Stimulated activated CD8-positive, alpha-beta memory T cell treated with anti-CD3 and anti-CD28 coated beads, Interleukin-12 subunit alpha, Interleukin-12 subunit beta, amount 100 ng/mL, for 4 hours (primary cell): Measurements from ENCODE around the gene FAM222B.
"Not testable (repeated sequence)": the region's sequence is repeated elsewhere in the genome, so short reads cannot be mapped to it uniquely, and the experiment has no call there.

ENCODE experiments used
- DNase-seq: peaks from one replicate; pipeline ENCODE4 v3.0.0-alpha.2; 2020; ENCODE audit warnings: low read depth

Gene FAM222B

DNA sequence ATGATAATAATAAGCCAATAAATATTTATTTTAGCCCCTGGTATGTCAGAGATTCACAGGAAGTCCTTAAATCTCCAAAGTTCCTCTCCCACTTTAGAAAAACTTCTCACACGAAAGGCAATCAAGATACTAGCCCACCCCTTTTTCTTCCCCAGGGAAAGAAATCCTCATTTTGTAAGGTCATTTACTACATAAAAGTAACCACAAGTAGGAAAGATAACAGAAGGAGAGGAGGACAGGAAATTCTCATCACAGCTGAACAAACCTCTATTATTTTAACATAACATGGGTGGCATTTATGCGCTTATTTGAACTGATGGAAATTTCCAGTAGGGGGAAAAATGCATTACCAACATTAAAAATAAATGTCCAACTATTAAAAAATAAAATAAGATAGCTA lies 3.4 kb downstream of the FAM222B start:
- DNase-seq, result no peak

DNA sequence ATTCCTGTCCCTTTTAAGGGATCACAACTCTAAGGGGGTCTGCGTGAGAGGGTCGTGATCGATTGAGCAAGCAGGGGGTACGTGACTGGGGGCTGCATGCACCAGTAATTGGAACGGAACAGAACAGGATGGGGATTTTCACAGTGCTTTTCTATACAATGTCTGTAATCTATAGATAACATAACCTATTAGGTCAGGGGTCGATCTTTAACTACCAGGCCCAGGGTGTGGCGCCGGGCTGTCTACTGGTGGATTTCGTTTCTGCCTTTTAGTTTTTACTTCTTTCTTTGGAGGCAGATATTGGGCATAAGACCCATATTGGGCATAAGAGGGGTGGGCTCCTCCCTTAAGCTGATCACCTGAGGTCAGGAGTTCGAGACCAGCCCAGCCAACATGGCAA lies 6.0 kb downstream of the FAM222B start:
- not testable (repeated sequence) for DNase-seq

DNA sequence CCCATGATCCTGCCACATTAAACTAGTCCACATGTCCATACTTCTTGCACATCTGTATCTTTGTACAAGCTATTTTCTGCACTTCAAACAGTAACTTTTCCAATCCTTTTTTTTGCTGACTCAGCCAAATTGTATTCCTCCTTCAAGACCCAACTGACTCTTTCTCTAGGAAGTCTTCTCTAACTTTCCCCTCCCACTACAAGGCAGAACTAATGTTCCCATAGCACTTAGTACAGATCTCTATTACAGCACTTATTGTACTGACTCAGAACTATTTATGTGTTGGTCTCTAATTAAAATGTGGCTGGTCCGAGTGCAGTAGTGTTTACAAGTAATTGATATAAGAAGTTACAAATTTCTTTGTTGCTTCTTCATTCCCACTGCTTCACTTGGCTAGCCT lies 8.2 kb downstream of the FAM222B start:
- no peak for DNase-seq

DNA sequence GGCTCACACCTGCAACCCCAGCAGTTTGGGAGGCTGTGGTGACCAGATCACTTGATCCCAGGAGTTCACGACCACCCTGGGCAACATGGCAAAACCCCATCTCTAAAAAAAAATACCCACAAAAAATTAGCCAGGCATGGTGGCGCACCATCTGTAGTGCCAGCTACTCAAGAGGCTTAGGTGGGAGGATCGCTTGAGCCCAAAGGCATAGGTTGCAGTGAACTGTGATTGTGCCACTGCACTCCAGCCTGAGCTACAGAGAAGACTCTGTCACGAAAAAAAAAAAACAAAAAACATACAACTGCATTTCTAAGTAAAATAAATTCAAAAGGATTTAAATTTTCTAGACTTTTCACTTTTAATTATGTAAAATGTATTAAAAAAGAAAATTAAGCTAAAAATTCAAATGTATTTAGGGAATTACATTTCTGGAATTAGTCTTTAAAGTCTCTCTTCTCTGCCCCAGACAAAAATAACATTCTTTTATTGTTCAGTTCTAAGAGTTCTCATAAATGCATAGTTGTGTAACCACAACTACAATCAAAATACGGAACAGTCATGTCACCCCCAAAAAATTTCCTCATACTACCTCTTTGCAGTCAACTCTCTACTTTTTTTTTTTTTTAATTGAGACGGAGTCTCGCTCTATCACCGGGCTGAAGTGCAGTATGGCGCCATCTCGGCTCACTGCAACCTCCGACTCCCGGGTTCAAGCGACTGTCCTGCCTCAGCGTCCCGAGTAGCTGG lies 14.1 kb downstream of the FAM222B start:
- DNase-seq, result no peak

DNA sequence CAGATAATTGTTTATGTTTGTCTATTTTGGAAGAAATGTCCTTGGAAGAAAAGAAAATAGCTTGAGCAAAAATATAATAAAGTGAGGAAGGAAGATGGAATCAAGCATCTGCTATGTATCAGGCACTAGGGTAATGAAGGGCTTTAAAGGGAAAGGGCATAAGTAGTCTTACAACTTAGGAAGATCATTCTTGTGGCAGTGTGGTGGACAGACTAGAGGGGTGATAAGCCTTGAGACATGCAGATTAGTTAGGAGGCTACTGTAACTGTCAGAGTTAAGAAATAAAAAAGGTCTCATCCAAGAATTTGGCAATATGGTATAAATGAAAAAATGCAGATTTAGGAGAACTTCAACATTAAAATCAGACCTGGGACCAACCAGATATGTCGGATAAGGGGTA lies 14.9 kb downstream of the FAM222B start:
- no peak for DNase-seq

DNA sequence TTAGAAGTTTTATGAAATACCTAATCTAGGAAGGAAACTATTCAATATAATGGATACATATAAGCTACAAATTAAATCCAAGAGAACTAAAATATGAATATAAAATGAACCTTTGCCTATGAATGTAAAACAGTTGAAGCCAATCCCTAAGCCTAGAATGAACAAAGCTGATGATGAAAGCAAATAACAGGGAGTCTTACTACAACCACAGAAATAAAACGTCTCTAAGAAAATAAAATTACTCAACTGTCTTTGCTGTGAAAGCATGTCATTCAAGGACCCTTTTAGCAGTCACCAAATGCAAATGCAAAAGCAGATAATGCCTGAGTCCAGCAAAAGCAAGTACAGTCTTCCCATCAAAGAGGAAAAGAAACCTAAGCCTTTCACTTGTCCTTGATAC lies 23.0 kb downstream of the FAM222B start:
- no peak for DNase-seq

DNA sequence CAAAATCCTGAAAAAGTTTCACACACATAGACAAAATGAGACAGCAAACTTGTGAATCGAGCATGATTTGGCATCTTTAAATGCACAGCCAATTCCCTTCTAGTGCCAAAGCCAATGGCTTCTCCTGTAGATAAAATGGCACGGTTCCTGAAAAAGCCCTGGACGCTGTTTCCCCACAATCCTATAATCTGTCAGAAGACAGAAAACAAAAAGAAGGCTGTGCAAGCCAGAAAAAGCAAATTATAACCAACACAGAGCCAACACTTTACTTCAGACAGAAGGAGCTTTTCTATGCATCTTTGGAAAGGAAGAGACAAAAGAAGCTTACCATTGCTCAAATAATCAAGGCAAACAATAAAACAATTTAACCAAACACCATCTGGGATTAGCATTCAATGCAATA lies 23.8 kb downstream of the FAM222B start:
- DNase-seq, result no peak

DNA sequence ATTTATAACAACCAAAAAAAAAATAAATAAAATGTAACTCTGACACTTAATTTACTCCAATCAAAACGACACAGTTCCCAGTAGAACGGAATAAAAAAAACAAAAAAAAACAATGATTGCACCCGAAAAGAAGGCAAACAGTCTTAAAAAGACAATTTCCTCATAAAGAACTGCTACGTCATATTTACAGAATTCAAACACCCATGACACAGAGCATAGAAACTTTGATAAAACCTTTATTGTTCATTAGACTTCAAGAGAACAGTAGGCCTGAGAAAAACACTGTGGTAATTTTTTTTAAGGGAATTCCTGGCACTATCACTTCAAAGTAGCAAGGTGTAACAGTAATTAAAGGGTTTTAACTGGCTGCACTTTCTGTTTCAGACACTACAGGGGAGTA lies 26.1 kb downstream of the FAM222B start:
- DNase-seq, result no peak

DNA sequence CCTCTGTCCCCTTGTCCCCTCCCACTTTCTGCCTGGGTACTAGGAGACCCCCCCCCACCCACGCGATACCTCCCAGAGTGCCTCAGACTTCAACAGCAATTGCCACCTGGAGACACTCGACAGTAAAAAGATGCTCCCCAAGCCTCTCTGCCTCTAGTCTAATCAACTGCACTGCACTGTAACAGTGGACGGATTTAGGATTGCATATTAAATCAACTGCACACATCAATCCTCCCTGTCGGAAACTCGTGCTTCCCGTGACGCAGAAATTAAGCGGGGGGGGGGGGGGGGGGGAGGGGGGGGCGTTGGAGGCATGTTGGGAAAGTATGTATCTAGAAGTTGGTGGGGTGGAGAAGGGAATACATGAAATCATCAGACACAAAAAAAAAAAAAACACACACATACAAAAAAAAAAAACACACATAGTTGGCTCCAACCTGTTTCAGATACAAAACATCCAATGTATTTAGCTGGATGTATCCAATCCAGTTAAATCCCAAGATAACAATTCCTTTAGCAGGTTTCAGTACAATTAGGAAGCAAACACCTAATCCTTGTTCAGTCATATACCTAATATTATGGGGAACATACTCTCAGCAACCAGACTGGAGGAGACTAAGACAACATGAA lies 29.7 kb downstream of the FAM222B start:
- no peak for DNase-seq

DNA sequence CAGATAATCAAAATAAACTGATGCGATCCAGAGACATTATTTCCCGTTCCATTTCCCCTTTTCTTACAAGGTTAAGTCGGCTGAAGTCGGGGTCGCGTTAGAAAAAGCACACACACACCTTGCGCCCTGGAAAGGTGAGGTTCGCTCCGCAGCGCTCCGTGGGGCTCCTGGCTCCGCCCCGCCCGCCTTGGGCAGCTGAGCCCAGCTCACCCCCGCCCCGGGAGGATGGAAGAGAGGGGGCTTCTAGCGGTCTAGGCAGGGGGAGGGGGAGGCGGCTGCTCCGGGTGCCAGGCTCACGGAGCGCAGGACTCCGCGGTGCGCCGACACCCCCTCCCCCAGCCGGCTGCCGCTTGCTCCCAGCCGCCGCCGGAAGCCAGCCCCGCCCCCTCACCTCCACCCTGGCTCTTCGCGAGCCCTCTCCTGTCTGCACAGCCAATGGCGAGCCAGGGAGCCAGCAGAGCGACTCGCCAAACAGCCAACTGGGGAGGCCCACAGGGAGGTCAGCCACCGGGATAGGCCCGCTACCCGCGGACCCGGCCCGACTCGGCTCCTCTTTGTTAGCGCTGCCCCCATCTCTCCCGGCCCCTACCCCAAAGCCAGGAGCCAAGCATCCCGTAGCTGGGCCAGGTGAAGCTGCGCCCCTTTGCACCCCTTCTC lies 30.4 kb downstream of the FAM222B start:
- peak; percentile 91 for DNase-seq

DNA sequence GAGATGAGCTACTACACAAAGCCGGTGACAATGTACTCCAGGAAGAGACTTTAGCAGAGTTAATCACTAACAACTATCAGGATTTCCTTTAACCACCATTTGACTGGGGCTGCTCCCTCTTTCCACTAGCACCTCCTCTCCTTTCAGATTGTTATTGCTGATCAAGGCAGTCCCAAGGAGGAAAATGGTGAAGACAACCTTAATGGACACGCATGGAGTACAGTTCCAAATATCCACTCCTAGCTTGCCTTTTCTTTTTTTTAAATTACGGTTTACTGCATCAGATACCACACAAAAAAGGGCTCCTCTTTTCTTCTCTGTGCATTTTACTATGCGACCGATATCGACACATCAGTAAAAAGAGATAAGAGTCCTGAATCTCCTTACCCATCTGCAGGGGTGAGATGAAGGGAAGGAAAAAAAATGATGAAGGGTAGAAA lies 30.9 kb downstream of the FAM222B start:
- no peak for DNase-seq

DNA sequence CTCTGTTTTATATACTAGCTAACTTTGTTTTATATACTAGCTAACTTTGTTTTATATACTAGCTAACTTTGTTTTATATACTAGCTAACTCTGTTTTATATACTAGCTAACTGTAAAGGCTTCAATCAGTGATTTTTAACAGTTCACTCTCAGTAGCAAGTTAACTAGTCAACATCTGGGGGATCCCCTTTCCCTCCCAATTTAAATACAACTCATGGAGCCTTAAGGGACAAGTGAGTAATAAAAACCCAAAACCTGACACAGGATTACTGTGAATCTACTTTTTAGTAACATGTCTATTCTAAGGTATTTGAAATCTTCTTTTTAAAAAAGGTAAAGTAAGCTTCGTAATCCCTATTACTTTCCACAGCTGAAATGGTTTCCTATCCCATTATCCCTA lies 32.2 kb downstream of the FAM222B start:
- DNase-seq, result no peak

DNA sequence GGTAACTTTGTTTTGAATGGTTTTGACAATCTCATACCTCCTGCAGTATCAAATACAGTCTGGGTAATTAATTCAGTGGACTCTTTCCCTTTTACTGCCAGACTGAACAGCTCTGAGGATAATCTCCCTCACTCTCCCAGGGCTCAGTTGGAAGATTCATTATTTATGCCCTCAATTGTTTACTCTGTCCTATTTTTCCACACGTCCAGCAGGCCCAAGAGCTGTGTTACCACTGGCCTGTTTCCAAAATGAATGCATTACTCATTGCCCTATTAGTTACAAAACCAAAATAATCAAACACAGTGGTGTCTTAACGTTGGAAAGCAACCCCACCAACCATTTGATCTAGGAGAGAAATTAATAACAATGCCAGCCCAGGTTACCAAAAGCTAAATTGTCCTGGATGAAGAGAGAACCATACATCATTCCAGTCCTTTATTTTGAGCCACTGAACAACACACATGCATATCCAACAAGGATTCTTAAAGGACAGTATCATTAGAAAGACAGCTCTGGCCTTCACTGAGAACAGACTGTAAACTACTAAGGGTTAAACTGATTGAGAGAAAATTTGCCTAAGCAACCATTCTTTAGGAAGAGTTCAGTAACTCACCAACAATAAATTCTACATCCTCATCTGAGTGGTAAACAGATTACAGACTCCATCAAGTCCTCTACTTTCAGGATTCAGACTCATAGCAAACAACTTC lies 34.5 kb downstream of the FAM222B start:
- DNase-seq, result no peak

DNA sequence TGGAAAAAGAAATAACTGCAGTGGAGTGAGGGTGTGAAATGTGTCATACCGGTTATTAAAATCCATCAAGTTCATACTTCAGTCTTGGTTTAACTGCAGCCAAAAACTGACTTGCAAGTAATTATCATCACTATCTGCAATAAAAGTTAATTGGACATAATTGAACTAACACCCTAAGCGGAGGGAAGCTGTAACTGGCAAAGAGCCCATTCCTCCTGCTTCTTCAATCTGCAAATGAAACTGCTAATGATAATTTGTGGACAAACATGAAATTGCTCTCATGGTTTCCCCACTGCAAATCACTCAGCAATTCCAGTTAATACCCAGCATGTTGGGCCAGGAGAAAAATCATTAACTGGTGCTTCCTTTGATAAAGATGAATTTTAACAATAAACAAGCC lies 46.5 kb downstream of the FAM222B start:
- no peak for DNase-seq

DNA sequence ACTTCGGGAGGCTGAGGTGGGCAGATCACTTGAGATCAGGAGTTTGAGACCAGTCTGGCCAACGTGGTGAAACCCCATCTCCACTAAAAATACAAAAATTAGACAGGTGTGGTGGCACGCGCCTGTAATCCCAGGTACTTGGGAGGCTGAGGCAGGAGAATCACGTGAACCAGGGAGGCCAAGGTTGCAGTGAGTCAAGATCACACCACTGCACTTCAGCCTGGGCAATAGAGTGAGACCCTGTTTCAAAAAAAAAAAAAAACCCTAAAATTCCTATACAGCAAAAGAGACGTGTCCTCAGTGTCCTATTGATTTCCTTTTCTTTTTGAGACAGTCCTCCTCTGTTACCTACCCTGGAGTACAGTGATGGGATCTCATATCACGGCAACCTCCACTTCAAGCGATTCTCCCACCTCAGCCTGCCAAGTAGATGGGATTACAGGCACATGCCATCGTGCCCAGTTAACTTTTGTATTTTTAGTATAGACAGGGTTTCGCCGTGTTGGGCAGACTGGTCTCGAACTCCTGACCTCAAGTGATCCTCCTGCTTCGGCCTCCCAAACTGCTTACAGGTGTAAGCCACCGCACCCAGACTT lies 47.6 kb downstream of the FAM222B start:
- DNase-seq, result not testable (repeated sequence)

DNA sequence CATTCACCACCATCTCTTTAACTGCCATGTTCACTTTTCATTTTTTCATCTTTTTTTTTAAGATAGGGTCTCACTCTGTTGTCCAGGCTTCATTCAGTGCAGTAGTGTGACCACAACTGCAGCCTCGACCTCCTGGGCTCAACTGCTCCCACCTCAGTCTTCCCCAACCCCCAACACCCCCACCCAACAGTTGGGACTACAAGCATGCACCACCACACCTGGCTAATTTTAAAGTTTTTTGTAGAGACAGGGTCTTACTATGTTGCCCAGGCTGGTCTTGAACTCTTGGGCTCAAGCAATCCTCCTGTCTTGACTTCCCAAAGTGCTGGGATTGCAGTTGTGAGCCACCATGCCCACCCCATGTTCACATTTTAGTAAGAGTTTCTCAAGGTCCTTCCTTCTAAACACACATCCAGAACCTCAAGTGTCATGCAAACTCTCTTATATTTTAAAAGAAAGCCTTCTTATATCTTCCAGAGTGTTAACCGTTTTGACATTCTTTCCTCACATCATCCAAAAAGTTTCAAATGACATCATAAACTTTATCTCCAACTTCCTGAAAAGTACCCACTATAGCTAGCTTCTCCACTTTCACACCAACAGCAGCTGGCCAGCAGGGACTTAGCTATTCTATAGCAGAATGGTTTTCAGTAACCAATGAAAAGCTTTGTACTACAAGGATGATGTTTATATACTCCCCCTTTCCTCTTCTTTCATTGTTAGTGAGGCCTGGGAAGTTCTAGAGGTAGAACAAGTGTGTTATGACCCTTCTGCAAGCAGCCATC lies 49.5 kb downstream of the FAM222B start:
- no peak for DNase-seq

DNA sequence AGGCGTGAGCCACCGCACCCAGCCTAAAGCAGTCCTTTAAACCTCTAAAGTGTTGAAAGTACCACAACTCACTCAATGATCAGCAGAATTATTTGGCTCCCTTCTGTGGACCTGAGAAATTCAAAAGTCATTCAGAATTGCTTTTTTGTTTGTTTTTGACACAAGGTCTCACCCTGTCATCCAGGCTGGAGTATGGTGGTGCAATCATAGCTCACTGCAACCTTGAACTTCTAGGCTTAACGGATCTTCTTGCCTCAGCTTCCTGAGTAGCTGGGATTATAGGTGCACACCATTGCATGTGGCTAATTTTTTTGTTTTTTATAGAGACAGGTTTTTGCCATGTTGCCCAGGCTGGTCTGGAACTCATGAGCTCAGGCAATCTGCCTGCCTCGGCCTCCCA lies 54.5 kb downstream of the FAM222B start:
- DNase-seq, result no peak

DNA sequence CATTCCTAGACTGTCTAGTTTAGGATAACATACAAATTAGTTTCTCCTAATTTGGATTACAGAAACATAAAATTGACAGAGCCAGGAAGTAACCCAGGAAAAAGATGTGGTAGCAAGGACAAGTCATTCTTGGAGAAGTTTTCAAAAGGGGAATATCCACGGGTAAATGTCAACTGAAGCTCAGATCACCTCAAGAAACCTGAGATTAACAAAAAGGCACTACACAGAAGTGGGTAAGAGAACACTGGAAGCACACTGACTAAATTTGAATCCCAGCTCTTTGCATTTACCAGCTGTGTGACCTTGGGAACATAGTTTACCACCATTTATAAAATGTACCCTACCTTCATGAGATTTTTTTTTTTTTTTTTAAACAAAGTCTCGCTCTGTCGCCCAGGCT lies 59.4 kb downstream of the FAM222B start:
- no peak for DNase-seq

DNA sequence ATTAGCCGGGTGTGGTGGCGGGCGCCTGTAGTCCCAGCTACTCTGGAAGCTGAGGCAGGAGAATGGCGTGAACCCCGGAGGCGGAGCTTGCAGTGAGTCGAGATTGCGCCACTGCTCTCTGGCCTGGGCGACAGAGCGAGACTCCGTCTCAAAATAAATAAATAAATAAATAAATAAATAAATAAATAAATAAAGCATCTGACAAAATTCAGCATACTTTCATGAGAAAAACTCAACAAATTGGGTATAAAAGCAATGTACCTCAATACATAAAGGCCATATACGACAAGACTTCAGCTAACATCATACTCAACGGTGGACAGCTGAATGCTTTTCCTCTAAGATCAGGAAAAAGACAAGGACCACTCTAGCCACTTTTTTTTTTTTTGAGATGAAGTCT lies 63.0 kb downstream of the FAM222B start:
- DNase-seq, result not testable (repeated sequence)

DNA sequence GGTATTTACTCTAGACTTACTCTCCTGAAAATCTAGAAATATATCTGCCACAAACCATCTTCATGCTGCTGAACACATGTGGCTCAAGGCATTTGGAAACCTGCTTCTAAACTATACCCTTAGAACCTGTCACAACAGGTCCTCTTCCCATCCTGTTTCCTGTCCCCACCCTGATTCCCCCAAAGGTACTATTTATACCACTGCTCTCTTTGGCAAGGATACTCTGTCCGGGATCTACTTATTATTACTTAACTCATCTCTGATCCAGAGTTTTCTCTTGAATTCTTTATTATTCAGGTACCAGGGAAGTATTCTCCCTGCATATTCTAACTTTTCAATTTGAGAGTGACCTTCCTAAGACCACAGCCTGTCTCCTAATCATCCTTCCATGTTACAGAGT lies 65.4 kb downstream of the FAM222B start:
- no peak for DNase-seq

DNA sequence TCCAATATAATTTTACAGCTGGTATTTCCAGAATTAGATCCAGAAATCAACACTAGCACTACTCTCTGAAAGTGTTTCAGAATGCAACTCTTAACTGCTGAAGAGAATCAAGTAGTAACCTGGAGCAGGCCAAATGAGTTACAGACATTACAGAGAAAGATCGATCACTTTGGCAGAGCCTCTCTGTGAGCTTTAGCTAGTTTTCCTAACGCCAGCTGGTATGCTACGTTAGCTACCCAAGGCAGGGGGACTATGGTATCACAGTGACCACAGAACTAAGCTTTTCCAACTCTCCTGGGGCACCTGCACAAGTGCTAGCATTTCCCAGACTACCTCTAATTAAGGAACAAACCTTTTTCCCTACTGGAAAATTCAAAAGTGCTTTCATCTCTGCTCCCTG lies 68.4 kb downstream of the FAM222B start:
- DNase-seq, result no peak

DNA sequence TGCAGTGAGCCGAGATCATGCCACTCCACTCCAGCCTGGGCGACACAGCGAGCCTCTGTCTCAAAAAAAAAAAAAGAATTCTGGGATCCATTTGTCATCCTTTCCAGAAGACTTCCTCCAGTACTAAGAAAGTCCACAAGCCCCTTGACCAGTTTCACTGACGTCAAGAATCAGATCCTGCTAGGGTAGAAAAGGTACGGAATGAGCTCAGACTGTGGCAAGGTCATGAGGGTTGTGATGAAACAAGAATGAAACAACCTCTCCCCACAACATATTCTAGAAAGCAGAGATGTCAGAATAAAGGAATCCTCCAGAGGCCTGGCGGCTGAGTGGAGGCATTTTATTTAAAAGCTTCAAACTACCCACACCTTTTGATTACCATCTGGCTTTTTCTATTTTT lies 68.9 kb downstream of the FAM222B start:
- DNase-seq, result no peak
